SU-DHL-6 (cell line): Measurements from ENCODE around the gene CCNYL1.
"Not testable (repeated sequence)": the region's sequence is repeated elsewhere in the genome, so short reads cannot be mapped to it uniquely, and the experiment has no call there.

Experiments
- H2AFZ ChIP-seq: fragments of 200-600 bp; sonication (generic); 2 replicates; pipeline ENCODE4 v1.6.1; 2014; ENCODE audit warnings: low read depth, mild to moderate bottlenecking, moderate library complexity, mixed read lengths, antibody characterized with exemption, low read length; ENCODE audit not compliant: severe bottlenecking
- H3F3A ChIP-seq: fragments of 200-600 bp; shearing (Covaris generic); 2 replicates; pipeline ENCODE4 v1.6.0; 2016; ENCODE audit warnings: antibody characterized with exemption, mild to moderate bottlenecking; ENCODE audit not compliant: insufficient read depth
- H3K27ac ChIP-seq: fragments of 200-600 bp; sonication (generic); 2 replicates; pipeline ENCODE4 v1.5.1; 2016; ENCODE audit warnings: low read depth, mild to moderate bottlenecking, low read length, moderate library complexity, mixed read lengths
- H3K27me3 ChIP-seq: fragments of 200-600 bp; sonication (generic), shearing (Covaris generic); 2 replicates; pipeline ENCODE4 v1.6.0; 2014; ENCODE audit warnings: mild to moderate bottlenecking, low read length
- H3K36me3 ChIP-seq: fragments of 200-600 bp; sonication (generic); 2 replicates; pipeline ENCODE4 v1.6.1; 2014; ENCODE audit warnings: mild to moderate bottlenecking, low read length, mixed read lengths
- H3K4me2 ChIP-seq: fragments of 300-600, 200-600 bp; shearing (Covaris generic), sonication (generic); 2 replicates; pipeline ENCODE4 v1.6.0; 2014; ENCODE audit warnings: low read length, low read depth, mild to moderate bottlenecking; ENCODE audit not compliant: poor library complexity, severe bottlenecking
- H3K4me3 ChIP-seq: fragments of 200-600 bp; sonication (generic); 2 replicates; pipeline ENCODE4 v1.5.1; 2014; ENCODE audit warnings: antibody characterized with exemption, low read length, mild to moderate bottlenecking, mixed read lengths; ENCODE audit not compliant: insufficient read depth, poor library complexity, severe bottlenecking
- H3K79me2 ChIP-seq: fragments of 200-600 bp; sonication (generic); 2 replicates; pipeline ENCODE4 v1.6.1; 2014; ENCODE audit warnings: mild to moderate bottlenecking, low read length, moderate library complexity; ENCODE audit not compliant: insufficient read depth
- H3K9ac ChIP-seq: fragments of 200-600 bp; sonication (generic); 2 replicates; pipeline ENCODE4 v1.7.0; 2014; ENCODE audit warnings: mild to moderate bottlenecking, low read length
- H3K9me2 ChIP-seq: fragments of 200-600 bp; sonication (generic); replicated peaks from 2 replicates; pipeline ENCODE4 v1.6.1; 2014; ENCODE audit warnings: low read length; ENCODE audit not compliant: insufficient read depth
- H3K9me3 ChIP-seq: fragments of 200-600 bp; sonication (generic); 2 replicates; pipeline ENCODE4 v1.6.1; 2014; ENCODE audit warnings: low read length, mixed read lengths; ENCODE audit not compliant: insufficient read depth
- H4K20me1 ChIP-seq: fragments of 200-600 bp; sonication (generic); 2 replicates; pipeline ENCODE4 v1.6.1; 2014; ENCODE audit warnings: low read depth, mild to moderate bottlenecking, antibody characterized with exemption, low read length, moderate library complexity, mixed read lengths
- EZH2phosphoT487 ChIP-seq: fragments of 200-600 bp; sonication (generic), shearing (Covaris generic); conservative IDR thresholded peaks from 2 replicates; pipeline ENCODE4 v1.6.1; 2018; ENCODE audit warnings: mild to moderate bottlenecking, antibody characterized with exemption, low read length, moderate library complexity, mixed read lengths
- TF ChIP-seq, protein P1 (sequence below): fragments of 200-600 bp; sonication (generic); IDR thresholded peaks from one replicate; pipeline ENCODE4 v1.5.1; 2017; ENCODE audit warnings: antibody characterized with exemption, mild to moderate bottlenecking, low read length, moderate library complexity; ENCODE audit not compliant: insufficient read depth, poor library complexity, severe bottlenecking

The CCNYL1 gene

DNA sequence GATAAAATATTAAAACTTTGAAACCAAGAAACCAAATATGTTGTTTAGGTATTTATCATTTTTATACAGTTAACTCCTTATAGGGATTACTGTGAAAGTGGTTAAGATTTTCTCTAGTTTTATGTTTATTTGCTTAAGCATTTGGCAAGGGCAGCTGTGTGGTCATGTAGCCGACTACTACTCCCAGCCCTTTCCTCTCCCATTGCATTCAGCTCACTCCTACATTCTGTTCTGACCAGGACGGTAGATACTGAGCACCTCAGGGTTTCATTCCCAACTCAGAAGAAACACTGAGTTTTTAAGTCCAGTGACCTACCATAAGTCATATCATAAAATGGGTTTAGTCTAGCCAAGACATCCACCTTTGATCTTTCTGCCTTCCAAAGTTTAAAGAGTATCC lies 38.4 kb downstream of the CCNYL1 start:
- H2AFZ ChIP-seq: no peak overlapping the region
- H3K9ac ChIP-seq: no peak overlapping the region
- H3F3A ChIP-seq: no peaks in the 10 kb centered on the region
- H4K20me1 ChIP-seq: no peaks in the 10 kb centered on the region
- no peak for TF ChIP-seq EZH2phosphoT487
- TF ChIP-seq, protein P1, sequence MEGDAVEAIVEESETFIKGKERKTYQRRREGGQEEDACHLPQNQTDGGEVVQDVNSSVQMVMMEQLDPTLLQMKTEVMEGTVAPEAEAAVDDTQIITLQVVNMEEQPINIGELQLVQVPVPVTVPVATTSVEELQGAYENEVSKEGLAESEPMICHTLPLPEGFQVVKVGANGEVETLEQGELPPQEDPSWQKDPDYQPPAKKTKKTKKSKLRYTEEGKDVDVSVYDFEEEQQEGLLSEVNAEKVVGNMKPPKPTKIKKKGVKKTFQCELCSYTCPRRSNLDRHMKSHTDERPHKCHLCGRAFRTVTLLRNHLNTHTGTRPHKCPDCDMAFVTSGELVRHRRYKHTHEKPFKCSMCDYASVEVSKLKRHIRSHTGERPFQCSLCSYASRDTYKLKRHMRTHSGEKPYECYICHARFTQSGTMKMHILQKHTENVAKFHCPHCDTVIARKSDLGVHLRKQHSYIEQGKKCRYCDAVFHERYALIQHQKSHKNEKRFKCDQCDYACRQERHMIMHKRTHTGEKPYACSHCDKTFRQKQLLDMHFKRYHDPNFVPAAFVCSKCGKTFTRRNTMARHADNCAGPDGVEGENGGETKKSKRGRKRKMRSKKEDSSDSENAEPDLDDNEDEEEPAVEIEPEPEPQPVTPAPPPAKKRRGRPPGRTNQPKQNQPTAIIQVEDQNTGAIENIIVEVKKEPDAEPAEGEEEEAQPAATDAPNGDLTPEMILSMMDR: no peak
- no peaks in the 10 kb centered on the region for H3K79me2 ChIP-seq
- H3K4me2 ChIP-seq: no peak overlapping the region
- no peaks in the 10 kb centered on the region for H3K9me2 ChIP-seq
- no peaks in the 10 kb centered on the region for H3K27me3 ChIP-seq
- no peaks in the 10 kb centered on the region for H3K9me3 ChIP-seq
- H3K4me3 ChIP-seq: no peak overlapping the region
- no peak overlapping the region for H3K27ac ChIP-seq
- peaks cover 4% of the 10 kb centered on the region; the same call in 1 of the 2 replicates for H3K36me3 ChIP-seq

DNA sequence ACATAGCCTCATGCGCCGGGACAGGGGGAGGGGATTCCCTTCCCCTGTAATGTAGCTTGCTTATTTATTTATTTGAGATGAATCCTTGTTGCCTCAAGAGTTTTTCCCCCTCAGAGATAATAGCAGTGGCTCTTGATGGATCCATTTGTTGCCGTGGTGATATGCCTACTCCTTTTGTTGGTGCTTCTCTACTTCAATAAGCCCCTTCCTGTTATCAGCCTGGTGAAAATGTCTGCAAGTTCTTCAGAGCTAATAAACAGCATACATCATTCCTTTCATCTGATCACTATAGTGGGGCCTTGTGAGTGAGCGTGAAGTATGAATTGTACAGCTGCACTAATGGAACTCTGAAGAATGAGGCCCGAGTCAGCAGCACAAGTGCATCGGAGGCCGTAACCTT lies 38.9 kb downstream of the CCNYL1 start:
- no peaks in the 10 kb centered on the region for H3K79me2 ChIP-seq
- no peak overlapping the region for H2AFZ ChIP-seq
- H3F3A ChIP-seq: no peaks in the 10 kb centered on the region
- TF ChIP-seq, protein P1: no peak
- no peak for TF ChIP-seq EZH2phosphoT487
- no peaks in the 10 kb centered on the region for H3K9me3 ChIP-seq
- no peak overlapping the region for H3K4me2 ChIP-seq
- no peak overlapping the region for H3K9ac ChIP-seq
- peaks cover 4% of the 10 kb centered on the region; the same call in 1 of the 2 replicates for H3K36me3 ChIP-seq
- no peak overlapping the region for H3K4me3 ChIP-seq
- no peaks in the 10 kb centered on the region for H3K9me2 ChIP-seq
- no peaks in the 10 kb centered on the region for H4K20me1 ChIP-seq
- no peaks in the 10 kb centered on the region for H3K27me3 ChIP-seq
- H3K27ac ChIP-seq: no peak overlapping the region

DNA sequence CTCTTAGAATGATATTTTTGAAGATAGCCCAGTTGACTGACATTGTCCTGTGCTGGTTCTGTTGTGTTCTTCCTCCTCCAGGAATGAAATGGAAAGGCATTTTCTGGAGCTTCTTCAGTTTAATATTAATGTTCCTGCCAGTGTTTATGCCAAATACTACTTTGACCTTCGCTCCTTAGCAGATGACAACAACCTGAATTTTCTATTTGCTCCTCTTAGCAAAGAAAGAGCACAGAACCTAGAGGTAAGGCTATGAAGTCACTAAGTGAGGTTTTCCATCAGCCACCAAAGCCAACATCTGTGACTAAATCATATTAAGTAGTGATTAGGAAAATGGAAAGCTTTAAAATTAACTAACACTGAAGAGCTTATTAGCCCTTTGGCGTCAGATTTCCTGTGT lies 39.4 kb downstream of the CCNYL1 start:
- Histone ChIP-seq H3K36me3 (peaks cover 4% of the 10 kb centered on the region; the same call in 1 of the 2 replicates), H3K9me2 (no peaks in the 10 kb centered on the region), H2AFZ (no peak overlapping the region), H3K4me2 (no peak overlapping the region), H3K4me3 (no peak overlapping the region), H3F3A (no peaks in the 10 kb centered on the region), H3K9me3 (no peaks in the 10 kb centered on the region), H3K27ac (no peak overlapping the region), H3K27me3 (no peaks in the 10 kb centered on the region), H3K79me2 (no peaks in the 10 kb centered on the region), H3K9ac (no peak overlapping the region), H4K20me1 (no peaks in the 10 kb centered on the region)
- no peak for TF ChIP-seq EZH2phosphoT487
- TF ChIP-seq, protein P1: no peak

DNA sequence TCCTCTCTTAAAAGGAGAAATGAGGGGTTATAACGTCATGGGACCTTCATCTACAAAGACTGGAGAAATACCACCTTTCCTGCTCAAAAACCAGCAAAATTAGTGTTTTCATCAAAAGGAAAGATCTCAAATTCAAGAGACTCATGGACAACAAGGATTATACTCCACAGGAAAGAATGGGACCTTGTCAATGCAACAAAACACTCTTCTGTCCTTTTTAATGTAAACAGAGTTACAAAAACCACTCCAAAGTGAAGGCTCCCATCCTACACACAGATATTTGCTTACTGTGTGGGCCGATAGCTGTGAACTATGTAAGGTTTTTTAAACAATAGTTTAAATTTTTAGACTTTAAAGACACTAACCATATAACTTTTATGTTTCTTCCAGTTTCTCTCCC lies 42.2 kb downstream of the CCNYL1 start:
- not testable (repeated sequence) for H3K36me3 ChIP-seq, H3K9me2 ChIP-seq, H2AFZ ChIP-seq, H3K27ac ChIP-seq, H3F3A ChIP-seq, H3K4me3 ChIP-seq, H3K9ac ChIP-seq, H3K79me2 ChIP-seq, H4K20me1 ChIP-seq, H3K27me3 ChIP-seq, H3K4me2 ChIP-seq, H3K9me3 ChIP-seq
